GM15510 (cell line): ENCODE measurements around the gene SF3B3.

Experiments used
- POLR2A ChIP-seq: IDR thresholded peaks from 3 replicates; pipeline ENCODE4 v1.6.1; 2011; ENCODE audit warnings: borderline replicate concordance; ENCODE audit not compliant: insufficient read length; ENCODE audit errors: extremely low read depth

SF3B3 gene

DNA sequence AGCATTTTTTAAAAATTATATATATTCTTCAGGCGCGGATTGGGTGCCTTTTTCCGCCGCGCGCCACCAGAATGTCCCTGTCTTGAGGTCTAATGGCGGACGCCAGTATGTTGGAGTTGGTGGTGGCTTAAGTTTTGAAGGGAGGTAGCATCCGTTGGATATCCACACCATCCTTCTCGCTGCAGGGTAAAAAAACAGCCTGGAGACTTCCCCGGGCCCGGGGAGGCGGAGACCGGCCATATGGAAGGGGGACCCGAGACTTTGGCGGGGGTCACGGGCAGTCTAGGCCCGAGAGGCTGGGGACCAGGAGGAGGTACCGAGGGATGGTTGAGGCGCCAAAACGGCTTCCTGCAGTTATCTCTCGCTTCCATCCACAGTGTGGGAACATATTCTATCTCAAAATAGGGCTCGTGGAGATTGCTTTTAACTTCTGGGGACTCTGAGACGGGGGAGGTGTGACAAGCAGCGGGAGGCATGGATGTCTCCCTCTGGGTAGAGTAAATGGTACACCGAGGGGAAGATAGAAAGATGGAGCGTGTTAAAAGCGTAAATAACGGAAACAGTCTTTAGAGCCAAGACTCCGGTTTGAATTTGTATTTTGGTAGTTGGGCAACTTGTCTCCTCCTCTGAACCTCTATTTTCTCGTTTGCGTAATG, at the start of gene SF3B3:
Gene SF3B3 (plus strand): TSS at position 74 of the 656 bp plus-strand sequence. CDS start 2,841 bp downstream, outside the sequence.
- TF ChIP-seq POLR2A, result peak; percentile 66

DNA sequence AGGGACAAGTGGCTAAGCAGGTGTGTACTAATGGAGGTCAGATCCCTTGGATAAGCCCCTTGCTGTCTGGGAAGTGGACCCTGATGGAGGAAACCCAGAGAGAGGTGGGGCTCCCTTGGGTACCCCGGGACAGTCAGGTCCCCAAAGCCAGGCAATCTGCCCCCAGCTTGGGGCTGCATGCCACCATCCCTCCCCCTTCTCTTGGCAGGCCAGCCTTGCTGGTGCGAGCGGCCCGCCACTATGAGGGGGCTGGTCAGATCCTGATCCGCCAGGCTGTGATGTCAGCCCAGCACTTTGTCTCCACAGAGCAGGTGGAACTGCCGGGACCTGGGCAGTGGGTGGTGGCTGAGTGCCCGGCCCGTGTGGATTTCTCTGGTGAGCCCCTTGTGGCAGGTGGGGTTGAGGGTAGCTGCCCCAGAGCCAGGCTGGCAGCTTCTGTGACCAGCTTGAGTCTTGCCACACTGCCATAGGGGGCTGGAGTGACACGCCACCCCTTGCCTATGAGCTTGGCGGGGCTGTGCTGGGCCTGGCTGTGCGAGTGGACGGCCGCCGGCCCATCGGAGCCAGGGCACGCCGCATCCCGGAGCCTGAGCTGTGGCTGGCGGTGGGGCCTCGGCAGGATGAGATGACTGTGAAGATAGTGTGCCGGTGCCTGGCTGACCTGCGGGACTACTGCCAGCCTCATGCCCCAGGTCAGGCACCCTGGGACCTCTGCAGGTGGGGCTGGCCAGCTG, 49.1 kb upstream of the SF3B3 start:
- no peak for TF ChIP-seq POLR2A

DNA sequence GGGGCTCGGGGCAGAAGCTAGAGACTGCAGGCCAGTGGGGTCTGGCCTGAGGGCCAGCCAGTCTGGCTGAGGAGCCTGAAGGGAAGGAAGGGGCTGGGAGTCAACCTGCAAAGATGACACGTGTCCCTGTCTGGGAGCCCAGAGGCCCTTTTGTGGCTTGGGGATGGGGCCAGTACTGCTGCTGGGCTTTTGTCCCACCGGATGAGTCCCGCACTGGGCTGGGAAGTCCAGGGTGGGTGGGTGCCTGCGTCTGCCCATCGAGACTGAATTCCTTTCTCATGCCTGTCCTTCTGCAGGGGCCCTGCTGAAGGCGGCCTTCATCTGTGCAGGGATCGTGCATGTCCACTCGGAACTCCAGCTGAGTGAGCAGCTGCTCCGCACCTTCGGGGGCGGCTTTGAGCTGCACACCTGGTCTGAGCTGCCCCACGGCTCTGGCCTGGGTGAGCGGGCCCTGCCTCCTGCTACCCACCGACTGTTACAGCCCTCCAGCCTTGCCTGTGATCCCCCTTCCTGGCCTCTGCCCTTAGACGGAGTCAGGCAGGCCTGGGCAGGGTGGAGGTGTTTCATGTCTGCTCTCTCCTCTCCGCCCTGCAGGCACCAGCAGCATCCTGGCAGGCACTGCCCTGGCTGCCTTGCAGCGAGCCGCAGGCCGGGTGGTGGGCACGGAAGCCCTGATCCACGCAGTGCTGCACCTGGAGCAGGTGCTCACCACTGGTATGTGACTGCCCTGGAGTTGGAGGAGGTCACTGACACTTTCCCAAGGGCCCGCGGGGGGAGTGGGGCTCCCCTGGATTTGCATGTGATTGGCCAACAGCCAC, 48.4 kb upstream of the SF3B3 start:
- no peak for TF ChIP-seq POLR2A

DNA sequence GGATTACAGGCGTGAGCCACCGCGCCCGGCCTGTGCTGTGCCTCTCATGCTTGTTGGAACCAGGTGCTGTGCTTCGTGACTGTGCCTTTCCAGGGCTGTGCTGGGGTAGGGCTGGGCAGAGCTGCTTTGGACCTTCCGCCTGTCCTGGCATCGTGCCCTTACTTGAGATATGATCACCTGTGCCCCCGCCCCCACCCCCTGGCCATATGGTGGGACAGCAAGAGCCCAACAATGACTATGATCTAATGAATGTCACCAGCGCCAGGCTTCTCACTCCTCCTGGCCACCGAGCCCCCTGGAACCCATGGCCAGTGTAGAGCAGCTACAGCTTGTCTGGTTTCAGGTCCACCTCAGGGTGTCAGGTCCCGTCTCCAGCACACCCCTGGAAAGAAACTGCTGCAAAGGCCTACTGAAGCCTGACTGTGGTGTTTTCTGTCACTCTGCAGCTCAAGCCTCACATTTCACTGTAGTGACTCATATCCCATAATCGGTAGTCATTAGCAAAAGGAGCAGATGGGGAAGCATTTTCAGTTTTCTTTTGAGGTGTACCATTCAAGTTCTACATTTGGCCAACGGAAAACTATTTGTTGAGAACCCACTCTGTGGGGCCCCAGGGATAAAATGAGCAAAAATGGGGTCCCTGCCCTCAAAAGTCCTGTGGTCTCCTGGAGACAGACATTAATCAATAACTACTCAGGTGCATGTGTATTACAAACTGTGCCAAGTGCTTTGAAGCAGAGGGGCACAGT, 47.2 kb upstream of the SF3B3 start:
- peak; percentile 34 for TF ChIP-seq POLR2A

DNA sequence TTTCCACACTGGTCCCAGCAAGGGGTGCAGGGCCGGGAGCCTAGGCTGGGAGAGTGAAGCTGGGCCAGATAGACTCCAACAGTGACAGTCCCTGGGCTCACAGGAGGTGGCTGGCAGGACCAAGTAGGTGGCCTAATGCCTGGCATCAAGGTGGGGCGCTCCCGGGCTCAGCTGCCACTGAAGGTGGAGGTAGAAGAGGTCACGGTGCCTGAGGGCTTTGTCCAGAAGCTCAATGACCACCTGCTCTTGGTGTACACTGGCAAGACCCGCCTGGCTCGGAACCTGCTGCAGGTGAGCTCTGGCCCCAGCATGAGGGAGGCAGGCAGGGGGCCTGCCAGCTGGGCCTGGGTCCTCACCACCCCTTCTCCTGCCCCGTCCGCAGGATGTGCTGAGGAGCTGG, 45.4 kb upstream of the SF3B3 start:
- no peak for TF ChIP-seq POLR2A

DNA sequence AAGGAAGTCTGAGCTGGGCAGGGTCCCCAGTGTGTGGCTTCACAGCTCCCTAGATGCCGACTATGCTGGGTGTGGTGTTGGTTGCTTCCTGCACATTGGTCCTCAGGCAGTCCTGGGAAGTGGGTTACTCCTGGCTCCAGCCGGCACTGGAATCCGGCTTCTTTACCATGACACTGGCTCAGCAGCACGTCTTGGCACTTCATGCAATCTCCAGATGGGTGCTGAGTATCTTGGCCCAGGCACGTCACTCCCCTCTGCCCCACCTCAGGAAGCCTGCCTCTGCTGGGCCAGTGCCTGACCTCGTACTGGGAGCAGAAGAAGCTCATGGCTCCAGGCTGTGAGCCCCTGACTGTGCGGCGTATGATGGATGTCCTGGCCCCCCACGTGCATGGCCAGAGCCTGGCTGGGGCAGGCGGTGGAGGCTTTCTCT, 44.7 kb upstream of the SF3B3 start:
- no peak for TF ChIP-seq POLR2A

DNA sequence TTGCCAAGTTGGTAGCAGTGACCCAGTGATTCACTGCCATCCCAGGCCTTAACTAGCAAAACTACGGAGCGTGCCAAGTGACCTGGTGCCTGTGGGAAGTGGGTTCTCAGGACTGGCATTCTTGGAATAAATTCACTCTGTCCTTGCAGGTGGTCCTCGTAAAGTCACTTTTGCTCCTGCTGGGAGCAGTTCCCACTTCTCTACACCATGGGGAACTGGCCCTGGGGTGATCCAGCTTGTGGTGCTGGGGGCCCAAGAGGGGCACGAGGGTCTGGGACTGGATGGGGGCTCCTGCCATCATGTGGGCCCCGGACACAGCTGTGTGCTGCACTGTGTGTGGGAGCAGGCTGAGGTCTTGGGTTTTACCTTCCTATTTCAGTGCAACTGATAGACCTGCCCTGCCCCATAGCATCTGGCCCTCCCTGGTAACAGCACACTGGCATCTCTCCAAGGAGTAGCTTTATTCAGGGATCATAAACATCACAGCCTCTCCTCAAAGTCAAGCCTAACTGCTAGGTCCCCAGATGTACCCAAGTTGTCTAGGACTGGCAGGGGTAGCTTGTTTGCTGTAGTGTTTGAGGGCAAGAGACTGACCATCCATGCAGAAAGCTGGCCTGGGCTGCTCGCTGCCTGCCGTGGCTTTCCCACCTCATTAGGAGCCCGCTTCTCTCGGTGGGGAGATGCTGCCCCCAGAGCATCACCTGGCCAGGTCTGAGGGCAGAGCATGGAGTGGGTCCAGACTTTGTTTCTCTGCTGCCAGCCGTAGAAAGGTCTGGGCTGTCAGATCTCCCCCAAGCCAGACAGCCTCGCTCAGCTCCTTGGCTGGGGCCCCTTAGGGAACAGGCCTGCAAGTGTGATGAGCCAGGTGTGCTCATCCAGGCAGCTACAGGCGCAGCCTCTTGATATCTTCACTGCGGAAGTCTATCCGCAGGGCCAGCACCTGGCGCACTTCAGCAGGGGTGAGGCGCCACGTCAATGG, 43.2 kb upstream of the SF3B3 start:
- no peak for TF ChIP-seq POLR2A

DNA sequence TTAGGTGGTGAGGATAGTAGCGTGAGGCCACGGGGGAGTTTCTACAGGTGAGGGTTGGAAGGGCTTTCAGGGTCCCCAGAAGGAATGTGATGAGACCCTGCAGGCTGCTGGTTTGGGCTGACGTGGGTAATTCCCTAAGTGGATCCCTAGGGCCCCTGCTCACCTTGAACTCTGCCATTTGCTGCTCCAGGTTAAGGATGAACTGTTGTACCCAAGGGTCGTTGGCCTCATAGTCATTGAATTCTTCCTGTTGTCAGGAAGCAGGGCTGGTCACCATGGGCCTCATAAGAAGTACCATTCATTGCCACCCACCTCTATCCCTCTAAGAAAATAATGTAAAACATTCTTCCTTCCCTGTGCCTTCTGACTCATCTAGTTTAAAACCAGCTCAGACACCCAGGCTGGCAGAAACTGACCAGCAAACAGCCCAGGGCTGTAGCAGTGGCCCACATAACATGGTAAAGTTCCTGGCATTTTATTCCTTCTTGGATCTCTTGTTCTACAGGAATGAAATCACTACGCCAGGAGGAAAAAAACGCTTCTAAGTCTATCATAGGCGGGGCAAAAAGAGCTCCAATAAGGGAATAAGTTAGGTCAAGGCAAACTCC, 41.6 kb upstream of the SF3B3 start:
- TF ChIP-seq POLR2A, result no peak

DNA sequence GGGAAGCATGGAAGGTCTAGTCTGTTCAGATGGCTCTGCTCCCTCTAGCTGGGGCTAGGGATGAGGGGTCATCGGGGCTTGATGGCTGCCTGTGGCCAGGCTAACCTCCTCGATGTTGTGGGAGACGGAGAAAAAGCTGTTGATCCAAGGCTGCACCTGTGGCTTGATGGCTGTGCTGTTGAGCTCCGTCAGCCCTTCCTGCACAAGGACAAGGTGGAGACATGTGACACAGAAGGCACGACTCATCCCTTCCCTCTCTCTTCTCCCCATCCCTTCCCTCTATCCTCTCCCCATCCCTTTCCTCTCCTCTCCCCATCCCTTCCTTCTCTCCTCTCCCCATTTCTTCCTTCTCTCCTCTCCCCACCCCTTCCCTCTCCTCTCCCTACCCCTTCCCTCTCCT, 41.0 kb upstream of the SF3B3 start:
- TF ChIP-seq POLR2A, result no peak

DNA sequence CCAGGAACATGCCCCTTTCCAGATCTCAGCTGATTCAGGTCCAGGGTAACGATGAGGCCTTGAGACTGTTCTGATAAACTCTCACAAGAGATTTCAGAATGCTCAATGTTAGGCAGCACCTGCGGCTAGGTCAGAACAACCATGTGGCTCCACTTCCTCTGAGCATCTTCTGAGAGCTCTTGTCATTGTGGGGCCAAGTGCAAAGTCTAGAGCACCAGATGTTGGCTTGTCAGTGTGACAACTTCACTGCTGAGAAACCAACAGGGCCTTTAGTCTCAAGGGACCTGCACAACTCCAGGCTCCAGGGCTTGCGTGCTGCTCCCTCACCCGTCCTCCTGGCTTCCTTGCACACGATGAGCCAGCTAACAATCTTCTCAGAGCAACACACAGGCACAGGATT, 40.2 kb upstream of the SF3B3 start:
- TF ChIP-seq POLR2A, result no peak

DNA sequence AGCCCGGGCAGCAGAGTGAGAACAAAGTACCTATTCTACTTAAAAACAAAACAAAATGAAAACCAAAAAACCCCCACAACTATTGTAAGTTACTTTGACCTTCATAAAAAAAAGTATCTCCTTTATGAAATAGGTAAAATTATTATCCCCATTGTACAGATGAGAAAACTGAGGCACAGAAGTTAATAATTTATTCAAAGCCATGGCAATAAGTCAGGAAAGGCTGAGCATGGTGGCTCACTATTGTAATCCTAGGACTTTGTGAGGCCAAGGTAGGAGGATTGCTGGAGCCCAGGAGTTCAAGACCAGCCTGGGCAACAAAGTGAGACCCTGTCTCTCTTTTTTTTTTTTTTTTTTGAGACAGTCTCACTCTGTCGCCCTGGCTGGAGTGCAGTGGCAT, 38.7 kb upstream of the SF3B3 start:
- no peak for TF ChIP-seq POLR2A

DNA sequence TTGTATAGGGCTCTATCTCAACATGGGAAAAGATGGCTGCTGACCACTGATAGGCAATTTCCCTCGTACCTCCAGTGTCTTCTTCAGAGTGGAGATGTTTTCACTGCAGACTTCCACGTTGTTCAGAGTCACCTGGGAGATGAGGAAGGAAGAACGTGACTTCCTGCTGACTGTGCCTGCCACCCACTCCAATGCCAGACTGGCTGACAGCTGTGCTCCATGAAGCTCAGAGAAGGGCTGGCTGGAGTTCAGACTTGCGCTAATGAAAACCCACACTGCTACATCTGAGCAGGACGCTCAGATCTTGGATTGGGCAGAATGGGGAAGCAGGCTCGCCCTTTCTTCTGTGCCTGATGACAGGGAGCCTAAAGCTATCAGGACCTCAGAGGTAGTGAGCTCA, 33.4 kb upstream of the SF3B3 start:
- no peak for TF ChIP-seq POLR2A

DNA sequence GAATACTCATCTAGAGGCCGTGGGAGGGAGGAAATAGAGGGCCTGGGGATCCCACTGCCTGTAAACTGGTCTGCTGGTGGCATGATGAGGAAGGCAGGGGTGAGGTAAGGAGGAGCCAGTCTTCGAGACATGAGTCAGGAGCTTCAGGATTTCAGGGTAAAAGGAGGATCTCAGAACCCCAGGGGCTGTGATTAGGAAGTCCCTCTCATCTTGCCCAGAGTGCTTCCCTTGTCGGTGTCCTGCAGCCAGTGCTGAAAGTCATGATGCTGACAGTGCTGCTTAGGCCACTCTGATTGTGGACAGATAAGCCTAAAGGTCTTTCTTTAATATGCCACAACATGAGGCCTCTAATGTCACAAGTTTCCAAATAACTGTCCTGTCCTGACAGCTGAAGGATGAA, 29.8 kb upstream of the SF3B3 start:
- TF ChIP-seq POLR2A, result no peak

DNA sequence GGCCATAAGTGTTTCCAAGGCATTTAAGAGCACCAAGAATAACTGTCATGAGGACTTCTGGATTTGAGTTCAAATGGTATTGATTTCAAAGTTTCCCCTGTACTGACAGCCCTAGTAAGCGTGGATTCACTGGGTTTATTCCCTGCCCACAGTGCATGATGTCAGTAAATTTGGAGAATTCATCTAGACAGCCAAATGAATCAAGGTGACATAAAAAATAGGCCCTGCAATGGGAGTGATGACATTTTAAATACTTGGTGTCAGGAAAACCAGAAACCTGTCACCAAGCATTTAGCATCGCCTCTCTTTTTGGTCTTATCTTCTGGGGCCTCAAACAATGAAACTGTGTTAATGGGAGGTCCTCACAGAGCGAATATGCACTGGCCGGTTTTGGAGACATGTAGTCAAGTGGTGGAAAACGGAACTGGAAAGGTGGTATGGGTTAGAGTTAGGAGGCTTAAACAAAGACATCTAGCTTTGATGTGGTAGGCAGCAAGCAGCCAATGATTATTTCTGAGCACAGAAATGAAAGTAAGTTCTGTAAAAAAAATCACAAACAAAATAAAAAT, 29.3 kb upstream of the SF3B3 start:
- TF ChIP-seq POLR2A, result no peak

DNA sequence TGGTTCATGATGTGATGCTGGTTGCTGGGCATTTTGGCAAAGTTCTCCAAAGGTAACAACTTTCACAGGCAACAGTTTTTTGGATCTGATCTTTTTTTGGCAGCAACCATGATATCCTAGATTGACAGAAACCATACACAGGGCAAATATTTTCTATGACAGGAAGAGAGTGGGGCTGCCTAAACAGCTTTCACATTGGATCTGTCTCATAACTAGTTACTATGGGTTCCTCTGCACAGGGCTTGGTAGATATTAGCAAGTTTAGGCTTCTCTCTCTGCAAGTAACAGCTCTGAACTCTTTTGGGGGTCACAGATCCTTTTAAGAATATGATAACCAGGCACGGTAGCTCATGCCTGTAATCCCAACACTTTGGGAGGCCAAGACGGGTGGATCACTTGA, 28.8 kb upstream of the SF3B3 start:
- TF ChIP-seq POLR2A, result no peak
